ENCODE measurements around the gene PIK3CB. TPM values are rescaled to one million over a fixed set of nuclear protein-coding genes. Genes with fewer than 3 reads are reported as not detected.

The PIK3CB gene
- total RNA-seq (2022; extraction: Qiagen RNA extraction), result 14.9 to 20.0 TPM (median 18.7 TPM) in 5 replicates

DNA sequence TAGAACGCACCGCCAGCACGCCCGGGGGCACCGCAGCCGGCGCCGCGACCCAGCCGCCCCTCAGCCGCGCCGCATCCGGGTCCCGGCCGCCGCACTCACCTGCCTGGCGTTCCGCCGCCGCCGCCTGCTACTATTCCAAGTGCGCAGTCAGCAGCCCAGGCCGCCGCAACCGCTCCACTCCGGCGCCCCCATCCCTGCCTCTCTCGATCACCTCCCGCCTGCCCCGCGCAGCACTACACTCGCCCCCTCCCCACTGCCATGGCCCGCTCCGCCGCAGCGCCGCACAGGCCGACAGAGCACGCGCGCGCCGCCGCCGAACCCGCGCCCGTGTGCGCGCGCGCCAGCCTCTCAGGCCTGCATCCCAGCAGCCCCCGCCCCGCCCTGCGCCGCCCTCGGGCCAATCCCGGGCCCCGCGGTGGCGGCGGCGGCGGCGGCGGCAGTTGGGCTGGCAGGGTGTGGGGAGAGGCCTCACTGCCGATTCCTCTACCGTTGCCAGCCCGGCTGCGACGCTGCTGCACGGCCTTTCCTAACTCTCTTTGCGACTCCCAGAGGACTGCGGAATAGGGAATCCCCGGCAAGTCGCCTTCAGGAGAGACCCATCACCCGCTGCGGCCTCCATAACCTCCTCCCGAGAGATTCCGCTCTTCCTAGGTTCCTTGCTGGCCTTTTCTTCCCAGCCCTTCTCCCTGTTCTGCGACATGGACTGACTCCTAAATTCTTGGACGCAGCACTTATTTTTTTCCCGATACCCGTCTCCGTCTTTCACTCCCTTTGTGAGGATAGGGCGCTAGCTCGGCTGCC, at the start of gene PIK3CB:
TSS of gene PIK3CB (minus strand) at position 333 of the 801 bp plus-strand sequence. CDS start 75,585 bp downstream, outside the sequence.

DNA sequence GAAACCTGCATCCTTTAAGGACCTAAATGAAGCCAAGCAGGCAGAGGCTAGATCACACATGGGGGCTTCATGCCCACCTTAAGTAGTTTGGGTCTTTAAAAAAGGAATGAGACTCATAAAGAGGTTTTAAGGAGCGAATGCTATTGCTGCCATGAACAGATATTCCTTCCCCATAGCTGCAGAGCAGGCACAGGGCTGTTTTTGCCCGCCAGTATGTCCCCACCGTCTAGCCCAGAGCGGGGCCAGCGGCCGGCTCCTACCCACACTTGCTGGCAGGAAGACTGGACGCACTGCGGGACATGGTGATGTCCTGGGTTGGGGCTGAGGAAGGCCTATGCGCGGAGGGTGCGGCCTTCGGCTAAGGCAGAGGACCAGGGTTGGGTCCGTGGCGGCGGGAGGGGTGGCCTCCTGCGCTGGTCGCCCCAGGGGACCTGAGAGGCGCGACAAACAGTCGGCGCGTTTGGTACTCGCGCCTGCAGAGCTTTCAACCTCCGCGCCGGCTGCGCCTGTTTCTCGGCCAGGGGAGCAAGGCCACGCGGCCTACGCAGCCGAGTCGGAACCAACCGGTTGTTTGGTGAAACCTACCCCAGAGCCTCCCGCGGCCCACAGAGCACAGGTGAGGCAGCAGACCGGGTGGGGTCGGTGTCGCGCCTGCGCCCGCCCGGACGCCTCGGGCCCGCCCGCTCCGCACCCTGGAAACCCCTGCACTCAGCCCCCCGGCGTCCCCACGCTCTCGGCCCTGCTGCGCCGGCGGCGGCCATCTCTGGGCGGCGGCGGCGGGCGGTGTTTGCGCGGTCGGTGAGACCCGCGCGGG, 226.2 kb downstream of the PIK3CB start, which contains the start of gene FAIM:
TSS of gene FAIM (plus strand) at position 450 of the 814 bp plus-strand sequence. CDS start 10,956 bp downstream, outside the sequence.

Other genes with a start within 250 kb of the PIK3CB start
- 9.8 to 13.1 TPM (median 11.6 TPM) in 5 replicates for gene CEP70, start 240.7 kb downstream of the PIK3CB start, total RNA-seq (2022; extraction: Qiagen RNA extraction)
- gene FAIM, start 226.2 kb downstream of the PIK3CB start, total RNA-seq (2022; extraction: Qiagen RNA extraction), result 32.8 to 38.8 TPM (median 35.8 TPM) in 5 replicates
- gene FOXL2, start 112.2 kb upstream of the PIK3CB start, total RNA-seq (2022; extraction: Qiagen RNA extraction), result 2.5 to 4.5 TPM (median 4.3 TPM) in 5 replicates
- gene FOXL2NB, start 112.3 kb upstream of the PIK3CB start, total RNA-seq (2022; extraction: Qiagen RNA extraction), result 0.56 to 1.8 TPM (median 1.2 TPM) in 5 replicates
- gene PRR23A, start 171.3 kb upstream of the PIK3CB start, total RNA-seq (2022; extraction: Qiagen RNA extraction), result not detected in 5 replicates
- not detected in 5 replicates for gene PRR23B, start 186.0 kb upstream of the PIK3CB start, total RNA-seq (2022; extraction: Qiagen RNA extraction)
- gene PRR23C, start 210.0 kb upstream of the PIK3CB start, total RNA-seq (2022; extraction: Qiagen RNA extraction), result not detected in 5 replicates

Measured in A549 treated with dexamethasone at 1 μM for 4 hours (cell line).